ENCODE measurements around the gene CDC42BPA. TPM values are rescaled to one million over a fixed set of nuclear protein-coding genes. Genes with fewer than 3 reads are reported as not detected.

CDC42BPA gene
- total and polyA plus RNA-seq, 9 of the 15 experiments (the other 6 are each of a cell fraction or from before 2014, with no cell fraction given): 8.0 to 77.5 (median 52.1) TPM

DNA sequence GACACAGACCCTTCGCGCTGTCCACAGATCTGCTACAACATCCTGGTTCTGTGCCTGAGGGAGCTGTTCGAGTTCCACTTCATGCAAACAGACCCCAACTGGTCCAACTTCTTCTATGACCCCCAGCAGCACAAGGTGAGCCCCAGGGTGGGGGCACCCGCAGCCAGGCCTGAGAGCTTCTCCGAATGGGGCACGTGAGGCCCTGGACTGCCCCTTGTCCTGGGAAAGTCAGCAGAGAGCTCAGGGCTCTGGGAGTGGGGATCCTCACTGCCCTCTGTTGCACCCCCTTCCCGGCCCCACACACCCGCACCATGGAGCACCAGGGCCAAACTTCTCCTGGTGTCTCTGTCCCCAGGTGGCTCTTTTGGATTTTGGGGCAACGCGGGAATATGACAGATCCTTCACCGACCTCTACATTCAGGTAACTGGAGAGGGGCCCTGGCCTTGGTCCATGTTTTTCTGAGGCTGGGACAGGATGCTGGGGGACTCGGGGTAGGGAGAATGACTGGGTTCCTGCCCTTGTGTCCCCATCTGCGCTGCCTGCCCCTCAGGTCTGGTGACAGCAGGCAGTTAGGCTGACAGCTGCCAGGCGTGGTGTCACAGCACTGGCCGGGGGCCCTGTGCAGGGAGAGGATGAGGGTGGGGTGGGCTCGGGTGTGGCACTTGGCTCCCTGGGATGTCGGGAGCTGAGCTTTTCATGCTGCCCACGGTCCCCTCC is 333.6 kb downstream of the CDC42BPA start:
- H3K4me1 ChIP-seq (replicated peaks in 1 of 2; ENCODE audit: control insufficient read depth in 2 of 2, insufficient read depth in 2 of 2, low read length in 2 of 2): peaks cover 2 to 54% of the 10 kb centered on the region in 2 experiments; a peak in 3 of 5 replicates
- peaks cover 3% of the 10 kb centered on the region for H3K9me1 ChIP-seq (ENCODE audit: control insufficient read depth, insufficient read depth, low read length)
- H3K36me3 ChIP-seq (ENCODE audit: control insufficient read depth, insufficient read depth, low read length): peaks cover 45% of the 10 kb centered on the region
- ATAC-seq (peak; percentile 8), DNase-seq (ENCODE audit: extremely low read depth in 1 of 4, low spot score in 3 of 4) (no peak), FAIRE-seq (no peak)
- in situ Hi-C loops (cut with MboI): no loop called here
- BruUV-seq (replicated peaks): no TSS peak
- ChIA-PET POLR2A (interaction anchor here (0.6 to 1.5 kb wide), 6 partner anchors 9 to 1249 kb away, joined by 3 to 5 read pairs (median 3); no protein-coding TSS in a partner anchor), CTCF (ENCODE audit: low intra/inter-chr PET ratio) (no interaction called here)
- H4K20me1 ChIP-seq (replicated peaks; ENCODE audit: control insufficient read depth, insufficient read depth, low read length): no peaks in the 10 kb centered on the region
- TF ChIP-seq POLR2G (IDR thresholded peaks at IDR 0.05; ENCODE audit: low read depth, low read length): peak; percentile 78
- no peak for TF ChIP-seq GTF2F1 (IDR thresholded peaks at IDR 0.05; ENCODE audit: low read depth, low read length)
- TF ChIP-seq NFYB (IDR thresholded peaks at IDR 0.05; ENCODE audit: extremely low read depth, insufficient read length): no peak
- TF ChIP-seq NFIX (CRISPR knock-in tag; IDR thresholded peaks at IDR 0.05; ENCODE audit: low read depth): no peak
- TF ChIP-seq SOX6 (IDR thresholded peaks at IDR 0.05): no peak
- TF ChIP-seq ZNF143 (CRISPR knock-in tag; IDR thresholded peaks at IDR 0.05): no peak
- 0 out of 2 replicates have a peak, but pooled peaks have one; percentile 18 for TF ChIP-seq POLR2A (conservative IDR thresholded peaks at IDR 0.05)
- WGBS (ENCODE audit: insufficient coverage, low coverage, missing lambda C conversion rate): 81% methylated on average over 17 of the region's 18 CpGs
- H3K27ac ChIP-seq (ENCODE audit: extremely low read depth, low read depth, low read length): no peak overlapping the region
- no peak overlapping the region for H3K4me3 ChIP-seq
- no peak overlapping the region for H2AFZ ChIP-seq (ENCODE audit: low read depth, low read length)
- H3K79me2 ChIP-seq (ENCODE audit: control insufficient read depth, insufficient read depth, low read length): no peaks in the 10 kb centered on the region
- intact Hi-C loops (cut with micrococcal nuclease): no loop called here
- H3K27me3 ChIP-seq (ENCODE audit: control insufficient read depth in 2 of 2, insufficient read depth in 2 of 2, low read length in 2 of 2): no peaks in the 10 kb centered on the region
- H3K9me3 ChIP-seq (replicated peaks; ENCODE audit: control insufficient read depth, insufficient read depth, low read depth, low read length): no peaks in the 10 kb centered on the region
- peak overlapping the region in 1 of 2 experiments; percentile 69; a peak in 1 of 4 replicates for H3K9ac ChIP-seq (ENCODE audit: insufficient read depth in 1 of 2, low read depth in 2 of 2, low read length in 2 of 2)
- H3K4me2 ChIP-seq (ENCODE audit: insufficient read depth, low read length): no peak overlapping the region
